SHP77 treated with DMSO at 0.1 percent for 48 hours (cell line): ENCODE measurements around the gene PIGL.
"Not testable (repeated sequence)": the region's sequence is repeated elsewhere in the genome, so short reads cannot be mapped to it uniquely, and the experiment has no call there.

Experiments
- DNase-seq: peaks from one replicate; lab custom pipeline; 2025; lab: John Stamatoyannopoulos, UW

The PIGL gene

GRCh38 chr17:16273929-16274339, 56.9 kb downstream of the PIGL start:
- DNase-seq: no peak

DNA sequence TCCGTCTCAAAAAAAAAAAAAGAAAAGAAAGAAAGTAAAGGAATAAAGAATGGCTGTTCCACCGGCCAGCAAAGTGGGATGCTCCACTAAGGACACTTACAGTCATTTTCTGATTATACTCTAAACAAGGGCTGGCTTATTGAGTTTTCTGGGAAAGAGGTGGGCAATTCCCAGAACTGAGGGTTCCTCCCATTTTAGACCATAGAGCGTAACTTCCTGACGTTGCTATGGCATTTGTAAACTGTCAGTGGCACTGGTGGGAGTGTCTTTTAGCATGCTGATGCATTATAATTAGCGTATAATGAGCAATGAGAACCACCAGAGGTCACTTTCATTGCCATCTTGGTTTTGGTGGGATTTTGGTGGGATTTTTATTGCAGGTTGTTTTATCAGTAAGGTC, 58.0 kb downstream of the PIGL start:
- DNase-seq: no peak

DNA sequence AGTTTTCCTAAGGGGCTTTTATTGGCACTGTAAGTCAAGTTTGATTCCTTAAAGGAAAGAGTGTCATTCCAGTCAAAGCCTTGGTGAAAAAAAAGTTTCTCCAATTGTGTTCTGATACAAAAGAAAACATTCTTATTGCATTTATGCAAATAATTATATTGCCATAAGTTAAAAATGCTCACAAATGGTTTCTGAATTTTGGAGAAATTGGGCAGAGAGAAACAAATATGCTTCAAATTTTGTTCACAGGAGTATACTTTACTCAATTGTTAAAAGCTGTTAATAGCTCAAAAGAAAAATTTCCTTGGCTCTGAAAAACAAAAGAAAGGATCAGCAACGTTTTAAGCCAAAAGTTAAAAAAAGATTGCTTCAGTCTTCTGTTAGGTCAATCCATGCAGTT, 60.2 kb downstream of the PIGL start:
- no peak for DNase-seq

GRCh38 chr17:16281351-16281750, 64.3 kb downstream of the PIGL start:
- no peak for DNase-seq

DNA sequence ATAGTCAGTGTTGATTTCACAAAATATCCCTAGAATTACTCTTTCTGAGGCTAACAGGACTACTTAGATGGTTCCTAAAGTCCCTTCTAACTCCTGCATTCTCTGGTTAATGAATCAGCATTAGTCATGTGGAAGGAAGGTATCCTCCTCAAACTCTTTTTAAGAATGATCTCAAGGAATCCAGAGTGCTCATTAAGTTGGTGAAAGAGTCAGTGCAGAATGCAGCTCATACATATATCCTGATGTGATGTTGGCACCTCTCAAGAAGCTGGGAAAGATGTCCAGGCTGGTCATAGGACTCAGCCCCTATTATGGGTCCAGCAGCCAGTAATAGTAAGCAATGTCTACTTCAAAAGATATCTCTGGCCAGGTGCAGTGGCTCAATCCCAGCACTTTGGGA, 65.5 kb downstream of the PIGL start:
- DNase-seq: no peak

- no peak for DNase-seq
These were observed 66.7 kb downstream of the PIGL start for GRCh38 chr17:16283705-16284104.

- DNase-seq: no peak
These were observed 68.6 kb downstream of the PIGL start for GRCh38 chr17:16285646-16286008.

DNA sequence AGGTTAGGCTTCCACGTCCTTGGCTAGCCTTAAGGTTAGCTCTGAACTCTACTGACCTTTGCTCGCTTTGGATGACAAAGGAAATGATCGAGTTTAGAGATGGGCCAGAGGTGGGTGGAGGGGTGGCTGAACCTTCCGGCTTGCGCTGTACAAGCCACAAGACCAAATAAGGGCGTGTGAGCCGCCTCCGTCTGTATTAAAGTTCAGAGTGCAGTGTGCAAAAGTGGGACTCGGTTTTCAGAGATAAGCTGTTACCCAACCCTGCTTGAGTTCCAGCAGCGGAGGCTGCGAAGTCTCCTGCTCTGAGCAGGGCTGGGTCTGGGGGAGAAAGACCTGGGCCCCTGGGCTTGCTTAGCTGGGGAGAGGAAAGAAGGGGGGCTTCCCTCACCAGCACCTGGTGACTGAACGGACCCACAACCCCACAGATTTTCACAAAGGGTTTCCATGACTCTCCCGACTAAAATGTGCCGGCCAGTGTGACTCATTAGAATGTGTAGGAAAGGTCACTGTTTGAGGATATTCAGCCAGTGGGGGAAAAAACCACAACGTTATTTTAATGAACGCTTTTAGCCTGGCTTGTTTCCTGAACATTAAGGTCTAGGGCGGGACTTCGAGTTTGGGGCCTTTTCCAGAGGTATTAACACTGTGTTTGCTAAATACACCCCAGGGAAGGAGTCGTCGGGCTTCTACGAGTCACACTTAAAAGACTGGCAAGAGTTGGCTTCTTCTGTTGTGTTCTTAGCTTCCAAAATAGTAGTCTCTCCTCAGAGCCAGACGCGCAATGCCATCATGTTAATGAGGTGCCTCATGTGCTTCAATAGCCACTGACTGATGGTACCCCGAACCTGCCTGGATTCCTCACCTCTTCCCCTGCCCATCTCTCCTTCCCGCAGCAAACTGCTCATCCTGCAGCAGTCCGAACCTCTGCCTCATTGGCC, 69.3 kb downstream of the PIGL start:
- no peak for DNase-seq

GRCh38 chr17:16286947-16287562, 70.0 kb downstream of the PIGL start:
- no peak for DNase-seq

DNA sequence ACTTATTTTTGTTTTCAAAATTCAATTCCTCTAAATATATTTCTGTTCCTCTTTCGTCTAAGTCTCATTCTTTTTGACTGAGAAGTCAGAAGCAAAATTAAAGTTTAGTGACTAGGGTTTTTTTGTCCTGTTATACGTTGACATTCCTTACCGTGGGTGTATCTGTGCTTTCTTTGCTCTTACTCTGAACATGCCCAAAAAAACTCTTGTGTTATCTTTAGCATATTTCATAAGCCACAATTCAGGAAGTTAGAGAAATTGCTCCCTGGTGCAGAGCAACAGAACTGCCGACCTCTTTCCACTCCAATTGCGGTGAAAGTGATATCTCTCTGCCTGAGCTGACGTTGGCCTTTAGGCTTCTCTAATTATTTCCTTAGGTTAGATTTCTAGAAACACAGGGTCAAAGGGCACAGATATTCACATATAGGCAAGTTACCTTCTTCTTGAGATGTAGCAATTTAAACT, 70.6 kb downstream of the PIGL start:
- no peak for DNase-seq

GRCh38 chr17:16288860-16289571, 72.0 kb downstream of the PIGL start:
- no peak for DNase-seq

GRCh38 chr17:16293931-16294330, 76.9 kb downstream of the PIGL start:
- DNase-seq: no peak

DNA sequence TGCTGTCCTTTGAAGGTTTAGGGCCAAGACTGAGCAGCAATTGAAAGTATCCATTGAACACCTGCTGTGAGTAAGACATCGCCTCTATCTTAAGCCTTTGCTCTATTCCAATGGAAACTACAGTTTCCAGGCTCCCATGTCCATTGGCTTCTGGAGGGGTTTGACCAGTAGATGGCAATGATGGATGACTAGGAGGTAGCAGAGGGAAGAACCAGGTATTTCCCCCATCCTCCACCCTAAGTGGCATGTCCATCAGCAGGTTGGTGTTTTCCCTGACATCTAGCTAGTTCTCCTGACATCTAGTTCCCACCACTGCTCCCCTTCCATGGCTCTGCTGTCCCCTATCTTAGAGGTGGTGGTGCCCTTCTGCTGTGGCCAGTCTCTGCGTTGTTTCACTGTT, 77.5 kb downstream of the PIGL start:
- DNase-seq: no peak

DNA sequence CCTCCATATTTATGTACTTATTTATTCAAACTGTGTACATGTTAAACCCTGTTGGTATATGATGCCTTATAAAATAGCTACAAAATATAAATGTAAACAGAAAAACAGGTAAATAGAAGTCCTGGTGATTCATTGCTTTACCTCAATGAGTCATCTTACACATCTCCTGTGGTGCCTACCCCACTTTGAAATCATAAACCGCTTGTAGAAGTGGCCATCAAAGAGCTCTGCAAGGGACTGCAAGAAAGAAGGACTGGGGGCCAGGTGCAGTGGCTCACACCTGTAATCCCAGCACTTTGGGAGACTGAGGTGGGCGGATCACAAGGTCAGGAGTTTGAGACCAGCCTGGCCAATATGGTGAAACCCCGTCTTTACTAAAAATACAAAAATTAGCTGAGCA, 79.1 kb downstream of the PIGL start:
- not testable (repeated sequence) for DNase-seq

DNA sequence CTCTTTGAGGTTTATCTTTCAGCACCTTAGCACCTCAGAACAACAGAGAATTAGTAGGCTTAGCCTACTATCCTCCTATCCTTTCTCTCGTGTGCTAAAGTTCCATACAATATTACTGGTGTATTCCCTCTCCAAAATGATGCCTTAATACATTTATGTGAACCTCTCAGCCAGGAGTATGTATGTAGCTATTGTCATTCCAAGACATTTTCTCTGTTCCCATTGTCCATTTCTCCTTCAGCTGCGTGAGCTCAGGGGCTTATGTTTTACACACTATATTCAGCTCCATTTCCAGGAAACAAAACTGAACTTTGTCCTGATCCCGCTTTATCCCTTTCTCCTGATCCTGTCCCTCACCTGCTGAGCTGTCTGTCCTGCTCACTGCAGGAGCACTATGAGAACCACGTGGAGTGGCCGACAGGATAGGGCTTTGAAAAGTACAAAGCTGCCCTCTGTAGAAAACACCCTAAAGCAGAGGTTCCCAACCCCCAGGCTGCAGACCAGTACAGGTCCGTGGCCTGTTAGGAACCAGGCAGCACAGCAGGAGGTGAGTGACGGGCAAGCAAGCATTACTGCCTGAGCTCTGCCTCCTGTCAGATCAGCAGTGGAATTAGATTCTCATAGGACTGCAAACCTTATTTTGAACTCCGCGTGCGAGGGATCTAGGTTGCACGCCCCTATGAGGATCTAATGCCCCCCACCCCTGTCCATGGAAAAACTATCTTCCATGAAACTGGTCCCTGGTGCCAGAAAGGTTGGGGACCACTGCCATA, 80.5 kb downstream of the PIGL start:
- DNase-seq: no peak

DNA sequence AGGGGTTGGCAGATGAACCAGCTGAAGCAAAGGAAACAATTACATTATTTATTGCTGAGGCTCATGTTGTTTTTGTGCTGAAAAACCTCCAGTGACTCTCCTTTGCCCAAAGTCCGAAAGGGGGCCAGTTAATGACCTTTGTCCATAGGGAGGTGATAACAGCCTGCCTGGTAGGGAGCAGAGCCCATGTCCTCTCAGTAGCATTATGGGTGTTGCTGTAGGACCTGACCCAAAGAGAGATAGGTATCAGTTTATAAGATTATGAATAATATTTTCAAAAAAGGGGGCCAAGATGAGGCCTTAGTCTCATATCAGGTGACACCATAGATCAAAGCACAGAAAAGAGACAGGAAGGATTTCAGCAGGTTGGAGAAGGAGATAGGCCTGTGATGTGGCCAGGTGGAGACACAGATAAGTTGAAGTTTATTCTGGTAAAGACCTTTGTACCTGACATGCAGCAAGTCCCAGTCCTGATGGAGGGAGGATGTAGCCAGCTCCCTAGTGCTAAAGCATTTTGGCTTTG, 81.2 kb downstream of the PIGL start:
- DNase-seq: no peak

GRCh38 chr17:16300554-16300953, 83.5 kb downstream of the PIGL start:
- no peak for DNase-seq

GRCh38 chr17:16301963-16302855, 85.2 kb downstream of the PIGL start:
- no peak for DNase-seq

DNA sequence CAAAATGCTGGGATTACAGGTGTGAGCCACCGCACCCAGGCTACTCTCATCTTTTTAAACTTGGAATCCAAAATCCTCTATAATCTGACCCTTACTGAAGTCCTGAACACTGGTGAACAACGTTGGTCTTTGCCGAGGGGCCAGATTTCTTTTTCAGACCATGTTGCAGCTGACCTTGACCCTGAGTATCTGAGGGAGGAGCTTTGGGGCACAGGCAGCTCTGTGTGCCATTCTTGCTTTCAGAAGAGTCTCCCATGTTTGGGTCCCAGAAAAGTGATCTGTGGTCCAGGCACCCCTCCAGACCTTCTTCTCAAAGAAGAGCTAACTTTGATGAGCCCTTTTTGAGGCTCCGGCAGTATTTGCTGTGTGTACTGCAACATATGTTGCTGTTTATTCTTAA, 85.8 kb downstream of the PIGL start:
- DNase-seq: no peak

GRCh38 chr17:16304830-16305229, 87.8 kb downstream of the PIGL start:
- DNase-seq: peak; percentile 57

GRCh38 chr17:16306211-16306610, 89.2 kb downstream of the PIGL start:
- DNase-seq: no peak
